Measurements from ENCODE around the gene RSPH9.

DNA sequence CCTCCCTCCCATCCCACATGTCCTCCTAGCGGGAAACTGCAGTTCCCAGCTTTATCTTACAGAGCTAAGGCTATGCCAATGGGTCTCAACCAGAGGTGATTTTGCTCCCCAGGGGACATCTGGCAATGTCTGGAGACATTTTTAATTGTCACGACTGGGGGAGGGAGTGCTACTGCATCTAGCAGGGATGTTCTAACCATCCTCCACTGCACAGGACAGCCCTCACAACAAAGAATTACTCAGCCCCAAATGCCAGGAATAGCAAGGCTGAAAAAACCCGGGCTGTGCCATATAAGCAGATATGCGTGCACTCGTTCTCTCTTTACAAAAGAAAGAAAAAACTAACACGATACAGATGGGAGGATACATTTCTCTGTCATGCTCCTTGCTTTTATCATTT is 34.2 kb downstream of the RSPH9 start:
- TF ChIP-seq, protein P1, sequence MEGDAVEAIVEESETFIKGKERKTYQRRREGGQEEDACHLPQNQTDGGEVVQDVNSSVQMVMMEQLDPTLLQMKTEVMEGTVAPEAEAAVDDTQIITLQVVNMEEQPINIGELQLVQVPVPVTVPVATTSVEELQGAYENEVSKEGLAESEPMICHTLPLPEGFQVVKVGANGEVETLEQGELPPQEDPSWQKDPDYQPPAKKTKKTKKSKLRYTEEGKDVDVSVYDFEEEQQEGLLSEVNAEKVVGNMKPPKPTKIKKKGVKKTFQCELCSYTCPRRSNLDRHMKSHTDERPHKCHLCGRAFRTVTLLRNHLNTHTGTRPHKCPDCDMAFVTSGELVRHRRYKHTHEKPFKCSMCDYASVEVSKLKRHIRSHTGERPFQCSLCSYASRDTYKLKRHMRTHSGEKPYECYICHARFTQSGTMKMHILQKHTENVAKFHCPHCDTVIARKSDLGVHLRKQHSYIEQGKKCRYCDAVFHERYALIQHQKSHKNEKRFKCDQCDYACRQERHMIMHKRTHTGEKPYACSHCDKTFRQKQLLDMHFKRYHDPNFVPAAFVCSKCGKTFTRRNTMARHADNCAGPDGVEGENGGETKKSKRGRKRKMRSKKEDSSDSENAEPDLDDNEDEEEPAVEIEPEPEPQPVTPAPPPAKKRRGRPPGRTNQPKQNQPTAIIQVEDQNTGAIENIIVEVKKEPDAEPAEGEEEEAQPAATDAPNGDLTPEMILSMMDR (IDR thresholded peaks at IDR 0.05): no peak
- TF ChIP-seq POLR2A (IDR thresholded peaks at IDR 0.05): no peak
